ENCODE measurements around the gene ZNF438. TPM values are rescaled to one million over a fixed set of nuclear protein-coding genes. Genes with fewer than 3 reads are reported as not detected.

Gene ZNF438
- total and polyA plus RNA-seq, 2 donors (not counting 1 experiment from before 2014, with no cell fraction given), result 4.7 to 6.6 TPM

GRCh38 chr10:30828164-30828563 is 203.5 kb downstream of the ZNF438 start:
- DNase-seq (ENCODE audit: low read depth in 2 of 2), result no peak
- Histone ChIP-seq H3K9ac (ENCODE audit: insufficient read depth, low read length) (no peak overlapping the region), H3K27ac (ENCODE audit: insufficient read depth, low read length) (no peak overlapping the region), H3K4me1 (ENCODE audit: control insufficient read depth, extremely low read depth, insufficient read depth, low read length) (peaks cover 7% of the 10 kb centered on the region), H2AFZ (ENCODE audit: low read length) (no peak overlapping the region), H3K4me3 (replicated peaks in 1 of 4; ENCODE audit: control extremely low read depth in 1 of 4, insufficient read depth in 1 of 4, low read depth in 3 of 4, low read length in 4 of 4) (no peak overlapping the region), H3K36me3 (ENCODE audit: control insufficient read depth, insufficient read depth, low read length) (no peaks in the 10 kb centered on the region), H3K79me2 (ENCODE audit: control insufficient read depth, insufficient read depth, low read length) (no peaks in the 10 kb centered on the region), H3K9me3 (ENCODE audit: control insufficient read depth, insufficient read depth, low read depth, low read length) (no peaks in the 10 kb centered on the region), H3K27me3 (ENCODE audit: control insufficient read depth, insufficient read depth, low read length) (no peaks in the 10 kb centered on the region), H4K20me1 (ENCODE audit: control insufficient read depth, extremely low read depth, insufficient read depth, low read length) (no peaks in the 10 kb centered on the region), H3K4me2 (ENCODE audit: extremely low read depth, insufficient read depth, low read length) (peak overlapping the region; percentile 20)
- peak in 1 of 2 donors; percentile 12 for TF ChIP-seq CTCF (conservative IDR thresholded peaks at IDR 0.05 in 1 of 2, IDR thresholded peaks at IDR 0.05 in 1 of 2; ENCODE audit: low read depth in 1 of 2, low read length in 2 of 2)
- no peak for TF ChIP-seq EZH2 (IDR thresholded peaks at IDR 0.05; ENCODE audit: low read length, missing control alignments)

- peak; percentile 46 to 68 for DNase-seq (ENCODE audit: low read depth in 2 of 2)
Observed at GRCh38 chr10:30827531-30828120, 204.0 kb downstream of the ZNF438 start.

GRCh38 chr10:30826679-30827078 is 205.0 kb downstream of the ZNF438 start:
- Histone ChIP-seq H3K79me2 (ENCODE audit: control insufficient read depth, insufficient read depth, low read length) (no peaks in the 10 kb centered on the region), H3K4me2 (ENCODE audit: extremely low read depth, insufficient read depth, low read length) (no peak overlapping the region), H4K20me1 (ENCODE audit: control insufficient read depth, extremely low read depth, insufficient read depth, low read length) (no peaks in the 10 kb centered on the region), H3K9me3 (ENCODE audit: control insufficient read depth, insufficient read depth, low read depth, low read length) (no peaks in the 10 kb centered on the region), H3K27me3 (ENCODE audit: control insufficient read depth, insufficient read depth, low read length) (no peaks in the 10 kb centered on the region), H2AFZ (ENCODE audit: low read length) (no peak overlapping the region), H3K9ac (ENCODE audit: insufficient read depth, low read length) (no peak overlapping the region), H3K27ac (ENCODE audit: insufficient read depth, low read length) (no peak overlapping the region), H3K36me3 (ENCODE audit: control insufficient read depth, insufficient read depth, low read length) (no peaks in the 10 kb centered on the region), H3K4me3 (replicated peaks in 1 of 4; ENCODE audit: control extremely low read depth in 1 of 4, insufficient read depth in 1 of 4, low read depth in 3 of 4, low read length in 4 of 4) (no peak overlapping the region), H3K4me1 (ENCODE audit: control insufficient read depth, extremely low read depth, insufficient read depth, low read length) (peaks cover 10% of the 10 kb centered on the region)
- TF ChIP-seq CTCF (conservative IDR thresholded peaks at IDR 0.05 in 1 of 2, IDR thresholded peaks at IDR 0.05 in 1 of 2; ENCODE audit: low read depth in 1 of 2, low read length in 2 of 2) (no peak), EZH2 (IDR thresholded peaks at IDR 0.05; ENCODE audit: low read length, missing control alignments) (no peak)
- DNase-seq (ENCODE audit: low read depth in 2 of 2), result no peak

More at GRCh38 chr10:30827531-30828120, 204.0 kb downstream of the ZNF438 start:
- H3K9me3 ChIP-seq (ENCODE audit: control insufficient read depth, insufficient read depth, low read depth, low read length), result no peaks in the 10 kb centered on the region
- no peak overlapping the region for H3K4me3 ChIP-seq (replicated peaks in 1 of 4; ENCODE audit: control extremely low read depth in 1 of 4, insufficient read depth in 1 of 4, low read depth in 3 of 4, low read length in 4 of 4)
- no peaks in the 10 kb centered on the region for H4K20me1 ChIP-seq (ENCODE audit: control insufficient read depth, extremely low read depth, insufficient read depth, low read length)
- H3K79me2 ChIP-seq (ENCODE audit: control insufficient read depth, insufficient read depth, low read length), result no peaks in the 10 kb centered on the region
- H2AFZ ChIP-seq (ENCODE audit: low read length), result no peak overlapping the region
- peaks cover 7% of the 10 kb centered on the region for H3K4me1 ChIP-seq (ENCODE audit: control insufficient read depth, extremely low read depth, insufficient read depth, low read length)
- no peak overlapping the region for H3K27ac ChIP-seq (ENCODE audit: insufficient read depth, low read length)
- peak overlapping the region; percentile 20 for H3K4me2 ChIP-seq (ENCODE audit: extremely low read depth, insufficient read depth, low read length)
- no peaks in the 10 kb centered on the region for H3K27me3 ChIP-seq (ENCODE audit: control insufficient read depth, insufficient read depth, low read length)
- H3K36me3 ChIP-seq (ENCODE audit: control insufficient read depth, insufficient read depth, low read length), result no peaks in the 10 kb centered on the region
- TF ChIP-seq CTCF (conservative IDR thresholded peaks at IDR 0.05 in 1 of 2, IDR thresholded peaks at IDR 0.05 in 1 of 2; ENCODE audit: low read depth in 1 of 2, low read length in 2 of 2), result no peak
- TF ChIP-seq EZH2 (IDR thresholded peaks at IDR 0.05; ENCODE audit: low read length, missing control alignments), result no peak
- no peak overlapping the region for H3K9ac ChIP-seq (ENCODE audit: insufficient read depth, low read length)
